HAP-1 (cell line): ENCODE measurements around the gene EID3.
A peak's percentile ranks its signal among the peaks of the same experiment; 100 is the strongest.
"Not testable (repeated sequence)": the region's sequence is repeated elsewhere in the genome, so short reads cannot be mapped to it uniquely, and the experiment has no call there.

Source experiments
- DNase-seq, 2 experiments: peaks; one replicate each; pipeline ENCODE4 v3.0.0-alpha.2; 2016 to 2020; ENCODE audit warnings: low spot score in 2 of 2
- H3K27me3 ChIP-seq: fragments of 250-450 bp; sonication (Bioruptor Pico); 2 replicates; pipeline ENCODE4 v1.5.1; 2020; ENCODE audit warnings: low read depth, mild to moderate bottlenecking, moderate library complexity
- H3K36me3 ChIP-seq: fragments of 250-450 bp; sonication (Bioruptor Pico); replicated peaks from 2 replicates; pipeline ENCODE4 v1.5.1; 2020; ENCODE audit warnings: mild to moderate bottlenecking
- H3K4me1 ChIP-seq: fragments of 250-450 bp; sonication (Bioruptor Pico); 2 replicates; pipeline ENCODE4 v1.5.1; 2020; ENCODE audit warnings: mild to moderate bottlenecking
- H3K4me3 ChIP-seq: fragments of 250-450 bp; sonication (Bioruptor Pico); 2 replicates; pipeline ENCODE4 v1.5.1; 2020; ENCODE audit warnings: mild to moderate bottlenecking, moderate library complexity
- H3K9me3 ChIP-seq: fragments of 250-450 bp; sonication (Bioruptor Pico); 2 replicates; pipeline ENCODE4 v1.5.1; 2020; ENCODE audit warnings: mild to moderate bottlenecking, moderate library complexity
- in situ Hi-C: fragments of 300-500 bp; cut with MboI; formaldehyde crosslinking; loops from 3 replicates; pipeline ENCODE4 v1.14.3; 2020; ENCODE audit warnings: low sequenced_read_pairs, inconsistent platforms, mixed read lengths

The EID3 gene

GRCh38 chr12:104303538-104304151 is at the start of gene EID3:
EID3 (plus strand) TSS chr12:104303739; CDS start chr12:104303935, 196 bp downstream.
- Histone ChIP-seq H3K4me1 (peaks cover 12% of the 10 kb centered on the region), H3K9me3 (no peaks in the 10 kb centered on the region), H3K27me3 (no peaks in the 10 kb centered on the region), H3K4me3 (no peak within 1 kb of the TSS), H3K36me3 (peaks cover 66% of the 10 kb centered on the region)
- in situ Hi-C loops, result no loop called here
- no peak for DNase-seq

DNA sequence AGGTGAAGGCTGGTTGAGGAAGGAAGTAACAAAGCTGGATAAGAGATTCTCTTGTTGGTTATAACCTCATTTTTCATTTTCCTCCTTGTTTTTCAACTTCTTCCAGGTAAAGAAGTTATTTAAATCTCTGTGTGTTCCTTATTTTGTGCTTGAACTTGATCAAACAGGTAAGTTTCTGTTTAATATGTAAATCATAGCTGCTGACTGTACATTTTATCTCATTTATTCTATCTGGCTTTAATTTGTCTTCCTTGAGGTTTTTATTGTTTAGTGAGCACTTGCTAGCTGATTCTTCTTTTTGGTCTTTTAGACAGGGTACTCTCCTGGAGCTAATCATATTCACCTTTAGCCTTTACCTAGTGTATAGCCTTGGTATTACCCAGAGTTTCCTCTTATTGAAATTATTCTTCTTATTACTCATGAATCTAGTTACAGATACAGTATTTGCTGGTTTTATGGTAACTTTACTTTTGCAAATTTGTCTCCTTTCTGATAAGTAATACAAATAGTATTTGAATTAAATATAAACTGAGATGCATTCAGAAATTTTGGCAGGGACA is 45.5 kb upstream of the EID3 start:
- no peaks in the 10 kb centered on the region for H3K4me1 ChIP-seq
- H3K9me3 ChIP-seq, result no peaks in the 10 kb centered on the region
- no peaks in the 10 kb centered on the region for H3K36me3 ChIP-seq
- no peak for DNase-seq
- H3K27me3 ChIP-seq, result no peaks in the 10 kb centered on the region
- in situ Hi-C loops, result no loop called here
- no peak overlapping the region for H3K4me3 ChIP-seq

- in situ Hi-C loops, result no loop called here
- DNase-seq, result no peak
- H3K9me3 ChIP-seq, result no peaks in the 10 kb centered on the region
- H3K4me1 ChIP-seq, result peaks cover 3% of the 10 kb centered on the region; the same call in 1 of the 2 replicates
- H3K27me3 ChIP-seq, result no peaks in the 10 kb centered on the region
- no peaks in the 10 kb centered on the region for H3K36me3 ChIP-seq
- no peak overlapping the region for H3K4me3 ChIP-seq
Observed at GRCh38 chr12:104258476-104259067, 45.0 kb upstream of the EID3 start.

- in situ Hi-C loops, result no loop called here
- Histone ChIP-seq H3K4me1 (peaks cover 10% of the 10 kb centered on the region), H3K9me3 (no peaks in the 10 kb centered on the region), H3K36me3 (no peaks in the 10 kb centered on the region), H3K27me3 (no peaks in the 10 kb centered on the region), H3K4me3 (no peak overlapping the region)
- DNase-seq, result no peak
Observed at GRCh38 chr12:104263026-104263425, 40.5 kb upstream of the EID3 start.

DNA sequence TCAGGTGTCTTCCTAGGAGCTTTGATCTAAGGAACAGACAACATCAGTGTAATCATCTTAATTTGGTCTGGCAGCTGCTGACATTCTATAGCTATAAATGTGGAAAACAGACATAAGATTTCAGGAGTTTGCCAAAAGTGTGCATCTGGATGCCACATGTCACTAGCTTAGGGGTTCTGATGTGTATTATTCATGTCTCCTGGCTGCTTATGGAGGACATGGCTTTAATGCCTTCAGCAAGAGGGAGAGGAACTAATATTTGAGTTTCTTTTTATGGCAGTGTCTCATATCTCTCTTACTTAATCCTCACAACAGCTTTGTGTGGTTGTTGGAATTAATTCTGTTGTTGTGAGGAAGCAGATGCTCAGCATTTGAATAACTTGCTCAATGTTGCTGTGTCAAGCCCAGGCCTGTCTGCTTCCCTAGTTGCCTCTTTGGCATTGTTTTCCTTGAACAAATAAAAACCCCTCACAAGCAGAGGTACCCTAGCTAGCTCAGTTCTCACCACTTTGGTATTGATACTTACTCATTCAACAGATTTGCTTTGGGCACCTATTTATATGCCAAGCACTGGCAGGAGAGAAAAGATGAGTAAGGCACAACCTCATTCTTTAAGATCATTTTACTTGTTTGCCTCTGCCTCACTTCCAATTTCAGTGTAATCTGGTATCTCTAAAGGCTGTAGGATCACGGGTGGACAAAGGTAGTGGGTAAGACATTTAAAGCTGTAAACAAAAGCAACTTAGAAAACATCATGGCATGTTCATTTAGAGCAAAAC is 39.8 kb upstream of the EID3 start:
- in situ Hi-C loops, result no loop called here
- Histone ChIP-seq H3K9me3 (no peaks in the 10 kb centered on the region), H3K4me1 (peaks cover 10% of the 10 kb centered on the region), H3K36me3 (no peaks in the 10 kb centered on the region), H3K27me3 (no peaks in the 10 kb centered on the region), H3K4me3 (no peak overlapping the region)
- peak; percentile 40 to 70 for DNase-seq

DNA sequence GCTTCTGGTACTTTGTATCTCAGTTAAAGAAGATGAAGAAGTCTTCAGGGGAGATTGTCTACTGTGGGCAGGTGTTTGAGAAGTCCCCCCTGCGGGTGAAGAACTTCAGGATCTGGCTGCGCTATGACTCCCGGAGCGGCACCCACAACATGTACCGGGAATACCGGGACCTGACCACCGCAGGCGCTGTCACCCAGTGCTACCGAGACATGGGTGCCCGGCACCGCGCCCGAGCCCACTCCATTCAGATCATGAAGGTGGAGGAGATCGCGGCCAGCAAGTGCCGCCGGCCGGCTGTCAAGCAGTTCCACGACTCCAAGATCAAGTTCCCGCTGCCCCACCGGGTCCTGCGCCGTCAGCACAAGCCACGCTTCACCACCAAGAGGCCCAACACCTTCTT is 38.1 kb upstream of the EID3 start:
- H3K27me3 ChIP-seq, H3K4me3 ChIP-seq, DNase-seq, H3K36me3 ChIP-seq, H3K9me3 ChIP-seq, in situ Hi-C loops: not testable (repeated sequence)
- peaks cover 13% of the 10 kb centered on the region for H3K4me1 ChIP-seq

DNA sequence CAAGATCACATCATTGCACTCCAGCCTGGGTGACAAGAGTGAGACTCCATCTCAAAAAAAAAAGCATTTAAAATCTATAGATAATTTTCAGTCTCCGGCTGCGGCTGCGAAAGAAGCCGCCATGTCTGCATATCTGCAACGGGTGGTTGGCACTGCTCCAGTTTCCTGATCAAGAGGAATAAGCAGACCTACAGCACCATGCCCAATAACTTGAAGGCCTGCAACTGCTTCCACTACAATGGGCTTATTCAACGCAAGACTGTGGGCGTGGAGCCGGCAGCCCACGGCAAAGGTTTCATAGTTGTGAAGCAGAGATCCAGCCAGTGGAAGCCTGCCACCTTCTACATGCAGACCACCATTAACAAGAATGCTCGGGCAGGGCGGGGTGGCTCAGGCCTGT is 30.6 kb upstream of the EID3 start:
- 0 out of 2 replicates have a peak, but pooled peaks cover 2% of the 10 kb centered on the region for H3K9me3 ChIP-seq
- peaks cover 4% of the 10 kb centered on the region; the same call in 1 of the 2 replicates for H3K4me1 ChIP-seq
- H3K4me3 ChIP-seq, result no peak overlapping the region
- no peaks in the 10 kb centered on the region for H3K36me3 ChIP-seq
- no peaks in the 10 kb centered on the region for H3K27me3 ChIP-seq
- no peak for DNase-seq
- in situ Hi-C loops, result no loop called here

DNA sequence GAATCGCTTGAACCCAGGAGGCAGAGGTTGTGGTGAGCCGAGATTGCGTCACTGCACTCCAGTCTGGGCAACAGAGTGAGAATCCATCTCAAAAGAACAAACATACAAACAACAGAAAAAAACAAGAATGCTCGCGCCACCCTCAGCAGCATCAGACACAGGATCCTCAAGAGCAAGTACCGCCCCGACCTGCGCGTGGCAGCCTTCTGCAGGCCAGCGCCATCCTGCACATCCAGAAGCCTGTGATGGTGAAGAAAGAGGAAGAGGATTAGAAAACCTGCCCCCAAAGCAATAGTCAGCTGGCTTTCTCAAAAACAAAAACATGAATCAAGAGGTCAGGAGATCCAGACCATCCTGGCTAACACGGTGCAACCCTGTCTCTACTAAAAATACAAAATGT is 30.0 kb upstream of the EID3 start:
- 0 out of 2 replicates have a peak, but pooled peaks cover 2% of the 10 kb centered on the region for H3K9me3 ChIP-seq
- no peaks in the 10 kb centered on the region for H3K36me3 ChIP-seq
- peaks cover 4% of the 10 kb centered on the region; the same call in 1 of the 2 replicates for H3K4me1 ChIP-seq
- H3K4me3 ChIP-seq, result no peak overlapping the region
- no peaks in the 10 kb centered on the region for H3K27me3 ChIP-seq
- in situ Hi-C loops, result no loop called here
- no peak for DNase-seq

DNA sequence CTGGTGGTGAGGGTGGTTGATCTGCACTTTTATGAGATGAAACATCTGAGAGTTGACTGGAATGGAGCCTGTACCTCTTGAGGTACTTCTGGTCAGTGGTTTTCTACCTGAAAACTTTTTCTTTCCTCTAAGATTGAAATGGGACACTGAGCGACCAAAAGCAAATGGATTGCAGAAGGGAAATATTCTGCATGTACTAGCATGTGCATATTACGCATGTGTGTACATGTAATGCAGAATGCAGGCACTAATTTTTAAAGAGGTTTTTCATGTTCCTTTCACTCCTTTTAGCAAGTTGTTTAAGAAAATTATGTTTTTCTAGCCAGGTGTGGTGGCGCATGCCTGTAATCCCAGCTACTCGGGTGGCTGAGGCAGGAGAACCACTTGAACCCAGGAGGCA is 28.7 kb upstream of the EID3 start:
- DNase-seq, result no peak
- 0 out of 2 replicates have a peak, but pooled peaks cover 2% of the 10 kb centered on the region for H3K9me3 ChIP-seq
- H3K4me3 ChIP-seq, result no peak overlapping the region
- H3K36me3 ChIP-seq, result no peaks in the 10 kb centered on the region
- H3K4me1 ChIP-seq, result peaks cover 7% of the 10 kb centered on the region; the same call in 1 of the 2 replicates
- in situ Hi-C loops, result no loop called here
- H3K27me3 ChIP-seq, result no peaks in the 10 kb centered on the region

GRCh38 chr12:104275689-104276088 is 27.9 kb upstream of the EID3 start:
- Histone ChIP-seq H3K9me3 (no peaks in the 10 kb centered on the region), H3K27me3 (no peaks in the 10 kb centered on the region), H3K4me1 (peaks cover 3% of the 10 kb centered on the region; the same call in 1 of the 2 replicates), H3K4me3 (no peak overlapping the region), H3K36me3 (no peaks in the 10 kb centered on the region)
- in situ Hi-C loops, result no loop called here
- no peak for DNase-seq

DNA sequence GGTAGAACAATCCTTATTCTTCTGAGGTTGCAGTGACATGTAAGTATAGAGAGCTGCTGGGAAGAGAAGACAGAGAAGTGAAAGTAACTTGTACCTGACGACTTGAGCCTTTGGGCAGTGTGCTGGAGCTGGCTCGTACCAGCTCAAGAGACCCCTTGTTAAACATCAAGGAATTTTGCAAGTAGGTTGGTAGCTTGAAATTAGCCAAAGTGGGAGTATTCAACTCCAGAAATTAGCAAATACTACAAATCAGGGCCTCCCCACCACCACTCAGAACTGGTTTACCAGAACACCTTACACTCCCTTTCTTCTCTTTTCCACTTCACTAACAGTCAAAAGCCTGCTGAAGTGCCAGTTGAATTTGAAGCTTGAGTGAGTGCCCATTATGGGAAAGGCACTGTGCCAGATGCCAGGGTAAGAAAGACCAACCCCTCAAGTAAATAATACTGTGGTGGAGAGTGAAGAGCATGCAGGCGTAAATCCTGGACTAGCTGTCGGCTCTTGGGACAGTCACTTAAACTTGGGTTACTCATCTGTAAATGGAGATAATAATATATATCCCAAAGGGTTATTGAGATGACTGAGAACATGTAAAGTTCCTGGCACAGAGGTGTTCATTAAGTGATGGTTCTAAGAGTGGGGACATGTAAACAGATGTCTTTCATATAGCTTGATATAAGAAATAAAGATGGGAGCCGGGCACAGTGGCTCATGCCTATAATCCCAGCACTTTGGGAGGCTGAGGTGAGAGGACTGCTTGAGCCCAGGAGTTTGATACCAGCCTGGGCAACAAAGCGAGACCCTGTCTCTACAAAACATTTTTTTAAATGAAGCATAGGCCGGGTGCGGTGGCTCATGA is 27.0 kb upstream of the EID3 start:
- DNase-seq, result no peak
- H3K4me3 ChIP-seq, result no peak overlapping the region
- in situ Hi-C loops, result no loop called here

GRCh38 chr12:104279164-104279563 is 24.4 kb upstream of the EID3 start:
- Histone ChIP-seq H3K9me3 (no peaks in the 10 kb centered on the region), H3K36me3 (no peaks in the 10 kb centered on the region), H3K27me3 (no peaks in the 10 kb centered on the region), H3K4me3 (no peak overlapping the region), H3K4me1 (peaks cover 3% of the 10 kb centered on the region; the same call in 1 of the 2 replicates)
- in situ Hi-C loops, result no loop called here
- DNase-seq, result no peak

More for the DNA sequence above, 27.0 kb upstream of the EID3 start:
- Histone ChIP-seq H3K4me1 (peaks cover 3% of the 10 kb centered on the region; the same call in 1 of the 2 replicates), H3K27me3 (no peaks in the 10 kb centered on the region), H3K9me3 (no peaks in the 10 kb centered on the region), H3K36me3 (no peaks in the 10 kb centered on the region)

DNA sequence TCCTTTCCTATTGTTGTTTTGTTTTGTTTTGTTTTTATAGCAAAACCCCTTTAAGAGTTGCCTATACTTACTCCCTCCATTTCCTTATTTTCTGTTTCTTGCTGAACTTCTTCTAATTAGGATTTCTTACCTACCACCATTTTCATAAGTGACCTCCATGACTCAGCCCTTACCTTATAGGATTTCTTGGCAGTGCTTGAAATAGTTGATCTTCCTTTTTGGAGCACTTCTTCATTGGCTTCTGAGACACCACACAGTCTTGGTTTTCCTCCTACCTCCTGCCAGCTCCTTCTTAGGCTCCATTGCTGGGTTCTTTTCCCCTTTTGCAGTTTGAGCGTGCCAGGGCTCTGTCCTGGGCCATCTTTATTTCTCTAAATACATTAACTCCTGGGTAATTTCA is 23.4 kb upstream of the EID3 start:
- Histone ChIP-seq H3K4me1 (peaks cover 3% of the 10 kb centered on the region; the same call in 1 of the 2 replicates), H3K4me3 (no peak overlapping the region), H3K36me3 (no peaks in the 10 kb centered on the region), H3K27me3 (no peaks in the 10 kb centered on the region), H3K9me3 (no peaks in the 10 kb centered on the region)
- no peak for DNase-seq
- in situ Hi-C loops, result no loop called here
